GM12878 (cell line): Measurements from ENCODE around the gene RNF113A. TPM values are rescaled to one million over a fixed set of nuclear protein-coding genes. Genes with fewer than 3 reads are reported as not detected.

Experiments used
- ASH2L ChIP-seq: fragments of 300-600, 200-600 bp; sonication (generic); IDR thresholded peaks from 2 replicates; pipeline ENCODE4 v1.6.1; 2017; ENCODE audit warnings: low read depth, mild to moderate bottlenecking, borderline replicate concordance
- CEBPZ ChIP-seq: fragments of 150-350 bp; IDR thresholded peaks from 2 replicates; pipeline ENCODE4 v1.6.1; 2016; ENCODE audit warnings: low read depth, low read length
- CHD4 ChIP-seq: fragments of 200-600 bp; sonication (generic); IDR thresholded peaks from 2 replicates; pipeline ENCODE4 v1.6.1; 2016; ENCODE audit warnings: mild to moderate bottlenecking
- HDAC6 ChIP-seq: fragments of 200-600 bp; sonication (generic); IDR thresholded peaks from one replicate; pipeline ENCODE4 v1.8.0; 2017; ENCODE audit warnings: antibody characterized with exemption; ENCODE audit not compliant: unreplicated experiment
- JUNB ChIP-seq: IDR thresholded peaks from 2 replicates; pipeline ENCODE4 v1.6.1; 2016; ENCODE audit warnings: antibody characterized with exemption, mild to moderate bottlenecking
- MEF2B ChIP-seq: fragments of 450-650 bp; IDR thresholded peaks from 2 replicates; pipeline ENCODE4 v1.6.1; 2018; ENCODE audit warnings: mild to moderate bottlenecking, moderate library complexity; ENCODE audit not compliant: partially characterized antibody, poor library complexity, severe bottlenecking
- MLLT1 ChIP-seq: fragments of 450-650 bp; IDR thresholded peaks from 2 replicates; pipeline ENCODE4 v1.6.1; 2016; ENCODE audit warnings: mild to moderate bottlenecking
- NFYB ChIP-seq: IDR thresholded peaks from 2 replicates; pipeline ENCODE4 v1.6.1; 2011; ENCODE audit warnings: low read depth, mild to moderate bottlenecking, low read length, improper control_type of control experiment, moderate library complexity; ENCODE audit not compliant: insufficient read depth
- NR2C2 ChIP-seq: IDR thresholded peaks from 2 replicates; pipeline ENCODE4 v1.6.1; 2011; ENCODE audit warnings: borderline replicate concordance, low read depth; ENCODE audit not compliant: control insufficient read depth, insufficient read length
- NR2F1 ChIP-seq: fragments of 450-650 bp; conservative IDR thresholded peaks from 2 replicates; pipeline ENCODE4 v1.6.1; 2017; ENCODE audit warnings: mild to moderate bottlenecking
- RAD51 ChIP-seq: fragments of 450-650 bp; IDR thresholded peaks from 2 replicates; pipeline ENCODE4 v1.6.1; 2016; ENCODE audit warnings: moderate library complexity, mild to moderate bottlenecking, inconsistent platforms
- SIX5 ChIP-seq: IDR thresholded peaks from 2 replicates; pipeline ENCODE4 v1.6.1; 2011; ENCODE audit warnings: mild to moderate bottlenecking, low read depth, low read length, moderate library complexity; ENCODE audit not compliant: severe bottlenecking
- STAT1 ChIP-seq: fragments of 450-650 bp; conservative IDR thresholded peaks from 2 replicates; pipeline ENCODE4 v1.6.1; 2014; ENCODE audit warnings: antibody characterized with exemption, mild to moderate bottlenecking
- STAT3 ChIP-seq: IDR thresholded peaks from 2 replicates; pipeline ENCODE4 v1.6.1; 2011; ENCODE audit warnings: low read depth, low read length, improper control_type of control experiment
- SUPT20H ChIP-seq: IDR thresholded peaks from 2 replicates; pipeline ENCODE4 v1.6.1; 2011; ENCODE audit warnings: low read depth, mild to moderate bottlenecking, low read length, moderate library complexity, borderline replicate concordance; ENCODE audit not compliant: control insufficient read depth
- TARDBP ChIP-seq: IDR thresholded peaks from 2 replicates; pipeline ENCODE4 v1.6.1; 2016; ENCODE audit warnings: borderline replicate concordance
- TCF12 ChIP-seq: IDR thresholded peaks from 2 replicates; pipeline ENCODE4 v1.6.1; 2011; ENCODE audit warnings: low read depth, mild to moderate bottlenecking, low read length
- TCF7 ChIP-seq: IDR thresholded peaks from 2 replicates; pipeline ENCODE4 v1.6.1; 2014; ENCODE audit warnings: antibody characterized with exemption, borderline replicate concordance
- ZNF622 ChIP-seq: fragments of 450-650 bp; IDR thresholded peaks from 2 replicates; pipeline ENCODE4 v1.6.1; 2017; ENCODE audit warnings: mild to moderate bottlenecking, inconsistent platforms
- polyA plus RNA-seq, 11 experiments: library from polyadenylated mRNA; depleted of rRNA in 4 of 11; unstranded in 6 of 11; stranded (reverse) in 5 of 11; fragments of >200 nt; fragmentation: Nextera tagmentation in 4 of 11; fragmentation: Illumina TruSeq in 1 of 11; extraction: Ambion mirVana in 4 of 11; extraction: Trizol in 1 of 11; gene quantifications; 1 replicate in 1 of 11; 2 replicates in 10 of 11; pipeline versions ENCODE4 v1.2.1 to v1.2.3, GENCODE V29; 2011 to 2016; ENCODE audit warnings: inconsistent platforms in 2 of 11, missing spikeins in 2 of 11, low read depth in 1 of 11
- total RNA-seq, 4 experiments: library from RNA; depleted of rRNA in 3 of 4; stranded (reverse); fragments of >200 nt in 3 of 4; fragmentation: Illumina TruSeq in 1 of 4; extraction: Trizol in 1 of 4; gene quantifications; 2 replicates each; pipeline versions ENCODE4 v1.2.1 to v1.2.3, GENCODE V29; 2013 to 2021
- TF ChIP-seq, protein P1 (sequence below): IDR thresholded peaks from 2 replicates; pipeline ENCODE4 v1.6.1; 2012; ENCODE audit warnings: low read length, inconsistent platforms
- TF ChIP-seq, protein P2 (sequence below): fragments of 450-650 bp; IDR thresholded peaks from 2 replicates; pipeline ENCODE4 v1.6.1; 2014; ENCODE audit warnings: mild to moderate bottlenecking
- TF ChIP-seq, protein P3 (sequence below): IDR thresholded peaks from 2 replicates; pipeline ENCODE4 v1.6.1; 2011; ENCODE audit warnings: low read depth, mild to moderate bottlenecking, low read length, moderate library complexity, borderline replicate concordance; ENCODE audit errors: extremely low read depth

RNF113A gene
- total and polyA plus RNA-seq, 10 of the 15 experiments (the other 5 are each of a cell fraction or from before 2014, with no cell fraction given), result 20.6 to 33.1 (median 23.4) TPM

- TF ChIP-seq CHD4, result no peak
- TF ChIP-seq MEF2B, result no peak
- peak; percentile 75 for TF ChIP-seq JUNB
- TF ChIP-seq, protein P1, sequence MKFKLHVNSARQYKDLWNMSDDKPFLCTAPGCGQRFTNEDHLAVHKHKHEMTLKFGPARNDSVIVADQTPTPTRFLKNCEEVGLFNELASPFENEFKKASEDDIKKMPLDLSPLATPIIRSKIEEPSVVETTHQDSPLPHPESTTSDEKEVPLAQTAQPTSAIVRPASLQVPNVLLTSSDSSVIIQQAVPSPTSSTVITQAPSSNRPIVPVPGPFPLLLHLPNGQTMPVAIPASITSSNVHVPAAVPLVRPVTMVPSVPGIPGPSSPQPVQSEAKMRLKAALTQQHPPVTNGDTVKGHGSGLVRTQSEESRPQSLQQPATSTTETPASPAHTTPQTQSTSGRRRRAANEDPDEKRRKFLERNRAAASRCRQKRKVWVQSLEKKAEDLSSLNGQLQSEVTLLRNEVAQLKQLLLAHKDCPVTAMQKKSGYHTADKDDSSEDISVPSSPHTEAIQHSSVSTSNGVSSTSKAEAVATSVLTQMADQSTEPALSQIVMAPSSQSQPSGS, result 0 out of 2 replicates have a peak, but pooled peaks have one; percentile 41
- TF ChIP-seq STAT1, result no peak
- TF ChIP-seq STAT3, result no peak
- no peak for TF ChIP-seq SIX5
- TF ChIP-seq ZNF622, result no peak
- TF ChIP-seq TARDBP, result no peak
- TF ChIP-seq NR2C2, result no peak
- no peak for TF ChIP-seq SUPT20H
- no peak for TF ChIP-seq TCF12
- TF ChIP-seq ASH2L, result no peak
- TF ChIP-seq HDAC6, result no peak
- no peak; the same call in 1 of the 2 replicates for TF ChIP-seq NR2F1
- TF ChIP-seq MLLT1, result no peak
- no peak for TF ChIP-seq TCF7
- TF ChIP-seq NFYB, result no peak
- TF ChIP-seq, protein P2, sequence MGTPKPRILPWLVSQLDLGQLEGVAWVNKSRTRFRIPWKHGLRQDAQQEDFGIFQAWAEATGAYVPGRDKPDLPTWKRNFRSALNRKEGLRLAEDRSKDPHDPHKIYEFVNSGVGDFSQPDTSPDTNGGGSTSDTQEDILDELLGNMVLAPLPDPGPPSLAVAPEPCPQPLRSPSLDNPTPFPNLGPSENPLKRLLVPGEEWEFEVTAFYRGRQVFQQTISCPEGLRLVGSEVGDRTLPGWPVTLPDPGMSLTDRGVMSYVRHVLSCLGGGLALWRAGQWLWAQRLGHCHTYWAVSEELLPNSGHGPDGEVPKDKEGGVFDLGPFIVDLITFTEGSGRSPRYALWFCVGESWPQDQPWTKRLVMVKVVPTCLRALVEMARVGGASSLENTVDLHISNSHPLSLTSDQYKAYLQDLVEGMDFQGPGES, result no peak
- no peak for TF ChIP-seq RAD51
- TF ChIP-seq, protein P3, sequence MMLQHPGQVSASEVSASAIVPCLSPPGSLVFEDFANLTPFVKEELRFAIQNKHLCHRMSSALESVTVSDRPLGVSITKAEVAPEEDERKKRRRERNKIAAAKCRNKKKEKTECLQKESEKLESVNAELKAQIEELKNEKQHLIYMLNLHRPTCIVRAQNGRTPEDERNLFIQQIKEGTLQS, result no peak
- TF ChIP-seq CEBPZ, result no peak
These were observed 45.1 kb downstream of the RNF113A start (continued) for GRCh38 chrX:119826399-119826959.
